HEK293 (cell line): ENCODE measurements around the gene CDH5.

ENCODE experiments used
- CTCF ChIA-PET: fragments of 350-600 bp; formaldehyde crosslinking; extraction: SDS; loops from one replicate; lab custom pipeline; 2021; ENCODE audit warnings: antibody characterized with exemption; lab: Yijun Ruan, JAX
- POLR2A ChIA-PET: fragments of 300-600 bp; formaldehyde crosslinking; extraction: SDS; loops from one replicate; lab custom pipeline; 2020; ENCODE audit warnings: antibody characterized with exemption, inconsistent platforms; lab: Yijun Ruan, JAX
- H3K27ac ChIP-seq: fragments of 200-500 bp; sonication (Bioruptor generic); 2 replicates; pipeline ENCODE4 v1.5.1; 2014; ENCODE audit warnings: low read depth, low read length, control low read depth, inconsistent platforms; ENCODE audit errors: extremely low read depth
- H3K36me3 ChIP-seq, 2 experiments: fragments of 200-500 bp in 1 of 2; sonication (Bioruptor generic) in 1 of 2; 1 replicate in 1 of 2; 2 replicates in 1 of 2; pipeline ENCODE4 v1.5.1; 2014 to 2017; ENCODE audit warnings: inconsistent platforms in 2 of 2, low read length in 2 of 2; ENCODE audit not compliant: control insufficient read depth in 2 of 2, insufficient read depth in 1 of 2
- H3K4me1 ChIP-seq: fragments of 200-500 bp; sonication (Bioruptor generic); 2 replicates; pipeline ENCODE4 v1.5.1; 2014; ENCODE audit warnings: mild to moderate bottlenecking, low read length, inconsistent platforms; ENCODE audit not compliant: control insufficient read depth, insufficient read depth
- H3K4me3 ChIP-seq: 2 replicates; pipeline ENCODE4 v1.5.1; 2011; ENCODE audit warnings: low read depth, mild to moderate bottlenecking, control low read depth, low read length, moderate library complexity
- H3K9me3 ChIP-seq: fragments of 200-500 bp; sonication (Bioruptor generic); 2 replicates; pipeline ENCODE4 v1.5.1; 2014; ENCODE audit warnings: low read depth, low read length, inconsistent platforms; ENCODE audit not compliant: control insufficient read depth, insufficient read depth
- HOXA7 ChIP-seq: sonication (generic); formaldehyde crosslinking; IDR thresholded peaks from 2 replicates; pipeline ENCODE4 v1.8.1; 2022; ENCODE audit warnings: missing genetic modification reagents, borderline replicate concordance
- KLF7 ChIP-seq: fragments of 450-650 bp; formaldehyde crosslinking; IDR thresholded peaks from 2 replicates; pipeline ENCODE4 v1.5.1; 2016; ENCODE audit warnings: missing biosample characterization, missing genetic modification characterization, borderline replicate concordance
- PBX3 ChIP-seq: sonication (generic); formaldehyde crosslinking; IDR thresholded peaks from 2 replicates; pipeline ENCODE4 v1.8.1; 2022; ENCODE audit warnings: mild to moderate bottlenecking, moderate library complexity, missing genetic modification reagents
- SCRT1 ChIP-seq: fragments of 450-650 bp; formaldehyde crosslinking; IDR thresholded peaks from 2 replicates; pipeline ENCODE4 v1.5.1; 2016; ENCODE audit warnings: missing biosample characterization, missing genetic modification characterization, borderline replicate concordance
- YY2 ChIP-seq: fragments of 450-650 bp; formaldehyde crosslinking; IDR thresholded peaks from 2 replicates; pipeline ENCODE4 v1.5.1; 2016; ENCODE audit warnings: missing biosample characterization, missing genetic modification characterization
- ZBTB10 ChIP-seq: fragments of 450-650 bp; formaldehyde crosslinking; IDR thresholded peaks from 2 replicates; pipeline ENCODE4 v1.5.1; 2016; ENCODE audit warnings: missing biosample characterization, missing genetic modification characterization
- ZBTB26 ChIP-seq: fragments of 450-650 bp; formaldehyde crosslinking; optimal IDR thresholded peaks from 2 replicates; pipeline ENCODE3; 2016; ENCODE audit warnings: missing biosample characterization, mild to moderate bottlenecking, missing genetic modification characterization
- ZBTB48 ChIP-seq: fragments of 450-650 bp; formaldehyde crosslinking; IDR thresholded peaks from 2 replicates; pipeline ENCODE4 v1.5.1; 2016; ENCODE audit warnings: missing biosample characterization, missing genetic modification characterization
- ZNF121 ChIP-seq: fragments of 450-650 bp; formaldehyde crosslinking; IDR thresholded peaks from 2 replicates; pipeline ENCODE4 v1.5.1; 2016; ENCODE audit warnings: missing biosample characterization, missing genetic modification characterization
- ZNF132 ChIP-seq: fragments of 450-650 bp; formaldehyde crosslinking; IDR thresholded peaks from 2 replicates; pipeline ENCODE4 v1.5.1; 2017; ENCODE audit warnings: missing biosample characterization, missing genetic modification characterization, borderline replicate concordance
- ZNF16 ChIP-seq: fragments of 450-650 bp; formaldehyde crosslinking; IDR thresholded peaks from 2 replicates; pipeline ENCODE4 v1.5.1; 2016; ENCODE audit warnings: low read depth, missing biosample characterization, missing genetic modification characterization
- ZNF2 ChIP-seq: fragments of 450-650 bp; formaldehyde crosslinking; IDR thresholded peaks from 2 replicates; pipeline ENCODE4 v1.5.1; 2016; ENCODE audit warnings: missing biosample characterization, missing genetic modification characterization
- ZNF266 ChIP-seq: fragments of 450-650 bp; formaldehyde crosslinking; IDR thresholded peaks from 2 replicates; pipeline ENCODE4 v1.5.1; 2016; ENCODE audit warnings: missing biosample characterization, missing genetic modification characterization, low read depth
- ZNF362 ChIP-seq: fragments of 450-650 bp; formaldehyde crosslinking; IDR thresholded peaks from 2 replicates; pipeline ENCODE4 v1.5.1; 2016; ENCODE audit warnings: missing biosample characterization, missing genetic modification characterization
- ZNF404 ChIP-seq: fragments of 450-650 bp; formaldehyde crosslinking; IDR thresholded peaks from 2 replicates; pipeline ENCODE4 v1.5.1; 2017; ENCODE audit warnings: missing biosample characterization, missing genetic modification characterization
- ZNF529 ChIP-seq: fragments of 450-650 bp; formaldehyde crosslinking; IDR thresholded peaks from 2 replicates; pipeline ENCODE4 v1.5.1; 2017; ENCODE audit warnings: missing genetic modification characterization, missing biosample characterization; ENCODE audit not compliant: insufficient replicate concordance
- ZNF600 ChIP-seq: fragments of 450-650 bp; formaldehyde crosslinking; IDR thresholded peaks from 2 replicates; pipeline ENCODE4 v1.5.1; 2016; ENCODE audit warnings: missing biosample characterization, missing genetic modification characterization
- ZXDB ChIP-seq: fragments of 450-650 bp; formaldehyde crosslinking; IDR thresholded peaks from 2 replicates; pipeline ENCODE4 v1.5.1; 2016; ENCODE audit warnings: missing biosample characterization, missing genetic modification characterization
- TF ChIP-seq, protein P1 (sequence below): fragments of 450-650 bp; formaldehyde crosslinking; conservative IDR thresholded peaks from 2 replicates; pipeline ENCODE4 v1.5.1; 2016; ENCODE audit warnings: low read depth, missing biosample characterization, missing genetic modification characterization
- TF ChIP-seq, protein P2 (sequence below): fragments of 450-650 bp; IDR thresholded peaks from 2 replicates; pipeline ENCODE4 v1.5.1; 2018; ENCODE audit warnings: missing biosample characterization, mild to moderate bottlenecking, missing genetic modification characterization

The CDH5 gene

GRCh38 chr16:66440271-66440802 lies 73.8 kb downstream of the CDH5 start (continued):
- TF ChIP-seq PBX3 (CRISPR knock-in tag) = no peak
- TF ChIP-seq, protein P1, sequence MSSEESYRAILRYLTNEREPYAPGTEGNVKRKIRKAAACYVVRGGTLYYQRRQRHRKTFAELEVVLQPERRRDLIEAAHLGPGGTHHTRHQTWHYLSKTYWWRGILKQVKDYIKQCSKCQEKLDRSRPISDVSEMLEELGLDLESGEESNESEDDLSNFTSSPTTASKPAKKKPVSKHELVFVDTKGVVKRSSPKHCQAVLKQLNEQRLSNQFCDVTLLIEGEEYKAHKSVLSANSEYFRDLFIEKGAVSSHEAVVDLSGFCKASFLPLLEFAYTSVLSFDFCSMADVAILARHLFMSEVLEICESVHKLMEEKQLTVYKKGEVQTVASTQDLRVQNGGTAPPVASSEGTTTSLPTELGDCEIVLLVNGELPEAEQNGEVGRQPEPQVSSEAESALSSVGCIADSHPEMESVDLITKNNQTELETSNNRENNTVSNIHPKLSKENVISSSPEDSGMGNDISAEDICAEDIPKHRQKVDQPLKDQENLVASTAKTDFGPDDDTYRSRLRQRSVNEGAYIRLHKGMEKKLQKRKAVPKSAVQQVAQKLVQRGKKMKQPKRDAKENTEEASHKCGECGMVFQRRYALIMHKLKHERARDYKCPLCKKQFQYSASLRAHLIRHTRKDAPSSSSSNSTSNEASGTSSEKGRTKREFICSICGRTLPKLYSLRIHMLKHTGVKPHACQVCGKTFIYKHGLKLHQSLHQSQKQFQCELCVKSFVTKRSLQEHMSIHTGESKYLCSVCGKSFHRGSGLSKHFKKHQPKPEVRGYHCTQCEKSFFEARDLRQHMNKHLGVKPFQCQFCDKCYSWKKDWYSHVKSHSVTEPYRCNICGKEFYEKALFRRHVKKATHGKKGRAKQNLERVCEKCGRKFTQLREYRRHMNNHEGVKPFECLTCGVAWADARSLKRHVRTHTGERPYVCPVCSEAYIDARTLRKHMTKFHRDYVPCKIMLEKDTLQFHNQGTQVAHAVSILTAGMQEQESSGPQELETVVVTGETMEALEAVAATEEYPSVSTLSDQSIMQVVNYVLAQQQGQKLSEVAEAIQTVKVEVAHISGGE (tag by site-specific recombination) = no peak
- TF ChIP-seq HOXA7 (CRISPR knock-in tag) = no peak

DNA sequence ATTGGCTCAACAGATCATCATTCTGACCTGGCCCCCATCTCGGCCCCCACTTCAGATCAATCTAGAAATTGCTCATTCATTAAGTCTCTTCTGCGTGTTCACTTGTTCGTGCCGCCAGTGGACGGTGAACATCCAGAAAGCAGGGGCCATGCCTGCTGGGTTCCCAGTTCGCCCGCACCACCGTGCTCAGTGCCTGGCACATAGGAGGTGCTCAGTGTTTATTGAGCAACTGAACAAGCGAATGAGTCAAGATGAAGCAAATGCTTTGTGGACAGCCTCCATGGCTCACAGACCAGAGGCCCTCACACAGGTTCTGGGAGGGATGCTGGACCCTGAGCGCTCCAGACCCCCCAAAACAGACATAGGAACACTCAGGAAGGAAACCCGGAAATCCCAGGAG lies 74.5 kb downstream of the CDH5 start:
- Histone ChIP-seq H3K9me3 (no peaks in the 10 kb centered on the region), H3K27ac (no peak overlapping the region), H3K36me3 (no peaks in the 10 kb centered on the region), H3K4me3 (no peak overlapping the region), H3K4me1 (no peaks in the 10 kb centered on the region)
- POLR2A ChIA-PET = no interaction called here
- CTCF ChIA-PET = interaction anchor here (0.6 kb wide), 1 partner anchor 37 kb away, joined by 3 read pairs; no protein-coding TSS in a partner anchor
- TF ChIP-seq SCRT1 (tag by site-specific recombination) (no peak), ZNF121 (tag by site-specific recombination) (no peak), ZNF600 (tag by site-specific recombination) (no peak), ZNF529 (tag by site-specific recombination) (no peak), ZNF2 (tag by site-specific recombination) (no peak), ZBTB26 (tag by site-specific recombination) (no peak), ZNF362 (no peak), YY2 (tag by site-specific recombination) (no peak), ZNF16 (no peak), ZNF404 (no peak), ZBTB10 (tag by site-specific recombination) (no peak), ZBTB48 (tag by site-specific recombination) (no peak), ZXDB (no peak), ZNF266 (tag by site-specific recombination) (no peak), KLF7 (tag by site-specific recombination) (no peak), ZNF132 (no peak)
- TF ChIP-seq, protein P2, sequence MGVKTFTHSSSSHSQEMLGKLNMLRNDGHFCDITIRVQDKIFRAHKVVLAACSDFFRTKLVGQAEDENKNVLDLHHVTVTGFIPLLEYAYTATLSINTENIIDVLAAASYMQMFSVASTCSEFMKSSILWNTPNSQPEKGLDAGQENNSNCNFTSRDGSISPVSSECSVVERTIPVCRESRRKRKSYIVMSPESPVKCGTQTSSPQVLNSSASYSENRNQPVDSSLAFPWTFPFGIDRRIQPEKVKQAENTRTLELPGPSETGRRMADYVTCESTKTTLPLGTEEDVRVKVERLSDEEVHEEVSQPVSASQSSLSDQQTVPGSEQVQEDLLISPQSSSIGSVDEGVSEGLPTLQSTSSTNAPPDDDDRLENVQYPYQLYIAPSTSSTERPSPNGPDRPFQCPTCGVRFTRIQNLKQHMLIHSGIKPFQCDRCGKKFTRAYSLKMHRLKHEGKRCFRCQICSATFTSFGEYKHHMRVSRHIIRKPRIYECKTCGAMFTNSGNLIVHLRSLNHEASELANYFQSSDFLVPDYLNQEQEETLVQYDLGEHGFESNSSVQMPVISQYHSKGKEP = no peak
